Thymus (tissue), 11 donors: ENCODE data around the gene CBLC. TPM values are rescaled to one million over a fixed set of nuclear protein-coding genes. Genes with fewer than 3 reads are reported as not detected.

Experiments used
- DNase-seq, 9 donors: peaks; one replicate each; pipeline ENCODE4 v3.0.0-alpha.2; 2013; ENCODE audit warnings: low spot score in 9 of 9, low read depth in 6 of 9, missing footprints in 1 of 9
- H3K27ac ChIP-seq, 2 donors: one replicate each; pipeline ENCODE4 v1.5.1; 2013; ENCODE audit warnings: control low read depth in 1 of 2, low read depth in 1 of 2, low read length in 1 of 2, mild to moderate bottlenecking in 1 of 2, moderate library complexity in 1 of 2
- H3K27me3 ChIP-seq, 2 donors: one replicate each; pipeline ENCODE4 v1.5.1; 2013; ENCODE audit warnings: low read length in 1 of 2; ENCODE audit not compliant: control insufficient read depth in 2 of 2, insufficient read depth in 1 of 2
- H3K36me3 ChIP-seq, 2 donors: one replicate each; pipeline ENCODE4 v1.5.1; 2013; ENCODE audit warnings: low read length in 1 of 2, mild to moderate bottlenecking in 1 of 2, moderate library complexity in 1 of 2; ENCODE audit not compliant: control insufficient read depth in 2 of 2, insufficient read depth in 2 of 2
- H3K4me1 ChIP-seq, 2 donors: one replicate each; pipeline ENCODE4 v1.5.1; 2013; ENCODE audit warnings: low read length in 2 of 2; ENCODE audit not compliant: control insufficient read depth in 2 of 2, insufficient read depth in 2 of 2
- H3K4me3 ChIP-seq, 2 donors: one replicate each; pipeline ENCODE4 v1.5.1; 2013; ENCODE audit warnings: low read length in 2 of 2, control low read depth in 1 of 2, mild to moderate bottlenecking in 1 of 2
- H3K9me3 ChIP-seq, 2 donors: one replicate each; pipeline ENCODE4 v1.5.1; 2013; ENCODE audit warnings: low read length in 1 of 2, mild to moderate bottlenecking in 1 of 2; ENCODE audit not compliant: control insufficient read depth in 2 of 2, insufficient read depth in 1 of 2
- WGBS: extraction: QIAGEN DNeasy Blood & Tissue Kit; methylation state at CpG from one replicate; pipeline ENCODE4 v1.1.7; 2013; 5-methylcytosine and 5-hydroxymethylcytosine counted together
- polyA plus RNA-seq: library from polyadenylated mRNA; stranded (reverse); fragments of 200-250 nt; gene quantifications from one replicate; pipeline ENCODE4 v1.2.3, GENCODE V29; 2013
- total RNA-seq: library from RNA; stranded (reverse); fragments of 120-200 nt; gene quantifications from one replicate; pipeline ENCODE4 v1.2.4, GENCODE V29; 2013
- donor health status: healthy.

Gene CBLC
- total and polyA plus RNA-seq, 2 donors, result 0.42 to 2.0 TPM

- Histone ChIP-seq H3K9me3 (no peaks in the 10 kb centered on the region), H3K27ac (peak overlapping the region in 1 of 2 donors; percentile 25), H3K36me3 (peaks cover 3 to 7% of the 10 kb centered on the region in 2 donors), H3K4me3 (no peak overlapping the region), H3K4me1 (peaks cover 14 to 36% of the 10 kb centered on the region in 2 donors), H3K27me3 (peaks cover 0 to 9% of the 10 kb centered on the region in 2 donors)
- WGBS, result 96% methylated on average over 68 of the region's 68 CpGs
- no peak for DNase-seq
These were observed 19.8 kb upstream of the CBLC start for GRCh38 chr19:44757735-44758505.

- WGBS, result 97% methylated on average over 9 of the region's 9 CpGs
- H3K27me3 ChIP-seq, result peaks cover 0 to 9% of the 10 kb centered on the region in 2 donors
- no peak for DNase-seq
- peaks cover 11 to 30% of the 10 kb centered on the region in 2 donors for H3K4me1 ChIP-seq
- no peaks in the 10 kb centered on the region for H3K9me3 ChIP-seq
- H3K27ac ChIP-seq, result peak overlapping the region in 1 of 2 donors; percentile 20
- H3K4me3 ChIP-seq, result no peak overlapping the region
- H3K36me3 ChIP-seq, result peaks cover 3 to 7% of the 10 kb centered on the region in 2 donors
These were observed 19.1 kb upstream of the CBLC start for GRCh38 chr19:44758596-44758995.

- WGBS, result 95% methylated on average over 10 of the region's 10 CpGs
- peaks cover 0 to 9% of the 10 kb centered on the region in 2 donors for H3K27me3 ChIP-seq
- no peak for DNase-seq
- H3K27ac ChIP-seq, result no peak overlapping the region
- peaks cover 3 to 7% of the 10 kb centered on the region in 2 donors for H3K36me3 ChIP-seq
- no peak overlapping the region for H3K4me3 ChIP-seq
- peaks cover 6 to 24% of the 10 kb centered on the region in 2 donors for H3K4me1 ChIP-seq
- H3K9me3 ChIP-seq, result no peaks in the 10 kb centered on the region
These were observed 18.4 kb upstream of the CBLC start for GRCh38 chr19:44759083-44759804.

GRCh38 chr19:44762038-44762437 is 15.7 kb upstream of the CBLC start:
- no peaks in the 10 kb centered on the region for H3K27me3 ChIP-seq
- WGBS, result 56% methylated on average over 8 of the region's 8 CpGs
- DNase-seq, result no peak
- no peaks in the 10 kb centered on the region for H3K9me3 ChIP-seq
- peaks cover 3 to 7% of the 10 kb centered on the region in 2 donors for H3K36me3 ChIP-seq
- H3K4me3 ChIP-seq, result no peak overlapping the region
- peaks cover 0 to 3% of the 10 kb centered on the region in 2 donors for H3K4me1 ChIP-seq
- H3K27ac ChIP-seq, result no peak overlapping the region

- H3K4me3 ChIP-seq, result no peak overlapping the region
- H3K27ac ChIP-seq, result no peak overlapping the region
- WGBS, result 94% methylated on average over 22 of the region's 22 CpGs
- DNase-seq, result no peak
- H3K27me3 ChIP-seq, result no peaks in the 10 kb centered on the region
- H3K36me3 ChIP-seq, result peaks cover 0 to 3% of the 10 kb centered on the region in 2 donors
- peaks cover 0 to 2% of the 10 kb centered on the region in 2 donors for H3K9me3 ChIP-seq
- H3K4me1 ChIP-seq, result peaks cover 0 to 9% of the 10 kb centered on the region in 2 donors
These were observed 12.4 kb upstream of the CBLC start for GRCh38 chr19:44765033-44765948.

GRCh38 chr19:44765949-44766335 is 11.7 kb upstream of the CBLC start:
- no peak overlapping the region for H3K27ac ChIP-seq
- 97% methylated on average over 3 of the region's 3 CpGs for WGBS
- H3K4me1 ChIP-seq, result peaks cover 0 to 13% of the 10 kb centered on the region in 2 donors

GRCh38 chr19:44767295-44768180 is 10.2 kb upstream of the CBLC start:
- WGBS, result 73% methylated on average over 11 of the region's 11 CpGs
- H3K4me1 ChIP-seq, result peaks cover 0 to 13% of the 10 kb centered on the region in 2 donors

More at GRCh38 chr19:44765949-44766335, 11.7 kb upstream of the CBLC start:
- no peak overlapping the region for H3K4me3 ChIP-seq
- no peak for DNase-seq
- no peaks in the 10 kb centered on the region for H3K36me3 ChIP-seq
- H3K27me3 ChIP-seq, result no peaks in the 10 kb centered on the region
- peaks cover 0 to 2% of the 10 kb centered on the region in 2 donors for H3K9me3 ChIP-seq

More at GRCh38 chr19:44767295-44768180, 10.2 kb upstream of the CBLC start:
- Histone ChIP-seq H3K36me3 (no peaks in the 10 kb centered on the region), H3K9me3 (peaks cover 0 to 2% of the 10 kb centered on the region in 2 donors), H3K4me3 (no peak overlapping the region), H3K27ac (peak overlapping the region in 1 of 2 donors; percentile 33), H3K27me3 (no peaks in the 10 kb centered on the region)
- no peak for DNase-seq
